DOHH2 (cell line): ENCODE measurements around the gene RASAL3.

ENCODE experiments used
- EZH2phosphoT487 ChIP-seq: fragments of 200-600 bp; sonication (generic); IDR thresholded peaks from 2 replicates; pipeline ENCODE4 v1.6.1; 2017; ENCODE audit warnings: borderline replicate concordance, mild to moderate bottlenecking, antibody characterized with exemption, low read length, moderate library complexity, mixed read lengths
- TF ChIP-seq, protein P1 (sequence below): fragments of 200-600 bp; sonication (generic); IDR thresholded peaks from one replicate; pipeline ENCODE4 v1.5.1; 2014; ENCODE audit warnings: antibody characterized with exemption, mild to moderate bottlenecking, low read depth, low read length; ENCODE audit not compliant: poor library complexity, severe bottlenecking

DNA sequence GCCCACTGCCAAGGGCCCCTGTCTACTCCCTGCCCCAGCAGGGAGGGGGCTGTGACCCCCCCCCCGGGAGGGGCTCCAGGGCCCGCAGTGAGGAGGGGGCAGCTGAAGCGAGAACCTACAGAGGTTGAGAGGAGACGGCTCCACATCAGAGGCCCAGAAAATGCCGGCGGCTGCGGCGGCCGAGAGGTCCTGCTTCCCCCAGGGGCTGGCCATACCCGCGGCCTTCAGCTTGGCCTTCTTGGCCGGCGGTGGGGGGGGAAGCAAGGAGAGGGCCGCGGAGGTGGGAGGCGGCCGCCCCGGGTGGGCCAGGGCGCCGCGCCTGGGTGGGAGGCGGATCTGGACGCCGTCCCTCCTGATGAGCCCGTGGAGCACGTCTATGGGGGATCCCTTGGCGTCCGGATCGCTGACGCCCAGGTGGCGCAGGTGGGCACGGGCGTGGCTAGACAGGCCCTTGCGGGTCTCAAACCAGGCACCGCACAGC, 36.3 kb downstream of the RASAL3 start:
- TF ChIP-seq, protein P1, sequence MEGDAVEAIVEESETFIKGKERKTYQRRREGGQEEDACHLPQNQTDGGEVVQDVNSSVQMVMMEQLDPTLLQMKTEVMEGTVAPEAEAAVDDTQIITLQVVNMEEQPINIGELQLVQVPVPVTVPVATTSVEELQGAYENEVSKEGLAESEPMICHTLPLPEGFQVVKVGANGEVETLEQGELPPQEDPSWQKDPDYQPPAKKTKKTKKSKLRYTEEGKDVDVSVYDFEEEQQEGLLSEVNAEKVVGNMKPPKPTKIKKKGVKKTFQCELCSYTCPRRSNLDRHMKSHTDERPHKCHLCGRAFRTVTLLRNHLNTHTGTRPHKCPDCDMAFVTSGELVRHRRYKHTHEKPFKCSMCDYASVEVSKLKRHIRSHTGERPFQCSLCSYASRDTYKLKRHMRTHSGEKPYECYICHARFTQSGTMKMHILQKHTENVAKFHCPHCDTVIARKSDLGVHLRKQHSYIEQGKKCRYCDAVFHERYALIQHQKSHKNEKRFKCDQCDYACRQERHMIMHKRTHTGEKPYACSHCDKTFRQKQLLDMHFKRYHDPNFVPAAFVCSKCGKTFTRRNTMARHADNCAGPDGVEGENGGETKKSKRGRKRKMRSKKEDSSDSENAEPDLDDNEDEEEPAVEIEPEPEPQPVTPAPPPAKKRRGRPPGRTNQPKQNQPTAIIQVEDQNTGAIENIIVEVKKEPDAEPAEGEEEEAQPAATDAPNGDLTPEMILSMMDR = no peak
- no peak for TF ChIP-seq EZH2phosphoT487
